ENCODE data around the gene RASGEF1C.

RASGEF1C gene

DNA sequence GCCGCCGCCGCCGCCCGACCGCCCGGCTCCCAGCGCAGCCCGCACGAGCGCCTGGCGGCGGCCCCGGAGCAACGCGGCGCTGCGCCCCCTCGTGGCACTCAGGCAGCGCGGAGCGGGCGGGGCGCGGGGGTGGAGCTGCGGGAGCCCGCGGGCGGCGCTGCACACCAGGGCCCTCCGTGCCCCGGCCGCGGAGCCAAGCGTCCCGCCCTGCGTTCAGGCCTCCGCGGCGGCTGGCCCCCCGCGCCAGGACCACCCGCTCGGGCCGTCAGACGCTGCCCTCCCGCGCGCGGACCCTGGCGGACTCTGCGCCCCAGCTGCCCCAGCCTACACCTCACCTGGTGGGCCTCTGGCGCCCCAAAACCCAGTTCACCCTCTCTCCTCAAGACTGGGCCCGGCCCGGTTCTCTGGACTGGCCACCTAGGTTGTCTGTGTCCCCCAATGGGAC is at the start of gene RASGEF1C:
RASGEF1C (minus strand) TSS at position 75 of the 445 bp plus-strand sequence. CDS start 71,159 bp downstream, outside the sequence.
- peak; percentile 70 for DNase-seq

DNA sequence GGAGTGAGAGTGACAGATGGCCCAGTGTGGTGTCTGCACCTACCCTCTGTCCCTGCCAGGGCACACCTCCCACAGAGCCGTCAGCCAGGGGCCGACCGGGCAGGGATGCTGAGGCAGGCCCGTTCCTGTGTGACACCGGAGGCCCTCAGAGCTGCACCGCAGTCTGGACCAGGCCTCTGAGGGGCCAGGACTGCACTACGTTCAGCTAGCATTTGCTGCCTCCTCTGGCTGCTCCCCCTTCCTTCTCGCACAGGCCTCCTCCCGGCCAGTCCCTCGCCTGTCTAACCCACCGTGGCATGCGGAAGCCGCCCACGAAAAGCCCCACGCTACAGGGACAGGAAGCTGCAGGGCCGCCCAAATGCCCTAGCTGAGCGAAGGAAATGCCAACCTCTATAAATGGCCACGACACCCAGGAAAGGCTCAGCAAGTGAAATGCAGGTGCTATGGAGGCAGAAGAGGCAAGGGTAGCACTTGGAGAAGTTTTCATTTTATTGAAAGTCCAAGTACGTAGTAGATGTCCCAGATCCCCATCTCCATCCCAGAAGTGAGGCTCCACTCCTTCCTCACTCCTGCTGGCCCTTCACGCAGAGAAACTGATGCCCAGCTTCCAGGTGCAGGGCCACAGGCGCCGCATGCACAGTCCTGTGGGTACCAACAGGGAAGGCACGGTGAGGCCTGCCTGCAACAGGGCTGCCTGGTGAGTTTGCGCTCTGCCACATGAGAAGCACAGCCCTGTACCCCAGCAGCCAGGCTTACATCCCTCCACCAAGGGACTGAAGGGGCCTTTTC is 44.2 kb upstream of the RASGEF1C start:
- no peak for DNase-seq

DNA sequence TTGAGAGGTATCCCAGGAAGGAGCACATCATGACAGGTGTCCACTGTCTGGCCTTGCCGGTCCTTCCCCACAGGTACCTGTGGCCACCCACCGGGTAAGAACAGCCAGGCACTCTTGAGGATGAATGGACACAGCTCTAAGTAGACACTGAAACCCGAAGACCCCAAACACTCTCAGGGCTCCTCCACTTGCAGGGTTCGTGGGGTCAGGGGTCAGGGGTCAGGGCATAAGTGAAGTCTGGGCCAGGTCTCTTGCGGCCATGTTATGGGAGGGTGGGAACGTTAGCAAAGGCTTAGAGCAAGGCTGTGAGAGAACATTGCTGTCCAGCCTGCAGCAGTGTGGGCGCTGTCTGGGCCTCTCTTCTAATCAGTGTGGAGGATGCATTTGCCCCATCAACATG is 42.9 kb upstream of the RASGEF1C start:
- no peak for DNase-seq

DNA sequence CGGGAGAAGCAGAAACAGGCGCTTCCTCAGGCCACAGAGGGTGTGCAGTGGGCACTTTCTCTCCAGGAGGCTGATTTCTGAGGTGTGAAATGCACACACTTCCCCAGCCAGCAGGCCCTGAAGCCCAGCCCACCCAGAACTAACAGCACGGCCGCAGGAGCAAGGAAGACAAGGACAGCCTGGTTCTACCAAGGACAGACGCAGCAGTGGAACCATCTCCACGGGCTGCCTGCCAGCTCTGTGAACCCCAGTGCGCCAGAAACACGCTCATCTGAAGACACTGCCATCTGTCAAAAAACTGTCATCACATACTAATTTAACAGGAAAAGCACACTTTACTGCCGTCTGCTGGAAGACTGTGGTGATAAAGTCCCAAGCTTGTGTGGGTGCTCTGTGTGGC is 42.1 kb upstream of the RASGEF1C start:
- DNase-seq: no peak

DNA sequence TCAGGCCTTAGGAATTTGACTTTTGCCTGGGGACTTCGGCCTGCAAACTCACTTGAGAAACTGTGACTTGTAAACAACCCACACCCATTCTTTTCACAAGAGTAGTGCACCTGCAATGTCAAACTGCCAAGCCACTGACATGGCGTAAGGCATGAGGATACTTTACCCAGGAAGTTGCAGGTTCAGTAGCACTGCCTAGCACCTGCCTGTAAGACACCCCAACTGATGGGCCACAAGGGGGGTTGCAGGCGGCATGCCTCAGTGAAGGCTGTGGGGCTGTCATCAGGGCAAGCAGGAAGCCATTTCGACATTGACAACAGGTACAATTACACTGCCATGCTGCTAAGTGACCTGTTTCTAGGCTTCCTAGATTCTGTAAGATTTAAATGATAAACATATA is 41.3 kb upstream of the RASGEF1C start:
- DNase-seq: no peak

DNA sequence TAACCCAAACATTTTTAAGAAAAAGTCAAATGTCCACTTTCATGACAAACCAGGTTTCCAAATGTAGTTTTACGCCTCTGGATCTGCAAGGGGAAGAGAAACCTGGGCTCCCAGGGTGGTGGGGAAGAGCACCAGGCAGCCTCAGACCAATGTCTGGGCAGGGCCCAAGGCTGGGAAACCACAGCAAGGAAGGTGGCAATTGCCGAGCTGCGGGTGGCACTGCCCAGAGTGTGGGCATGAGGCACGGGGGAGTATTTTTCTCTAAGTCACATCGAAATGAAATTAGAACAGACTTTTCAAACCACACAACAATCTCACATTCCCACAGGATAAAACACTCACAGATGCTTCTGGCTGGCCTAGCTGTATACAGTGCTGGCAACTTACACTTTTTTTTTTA is 32.6 kb upstream of the RASGEF1C start:
- DNase-seq: no peak

DNA sequence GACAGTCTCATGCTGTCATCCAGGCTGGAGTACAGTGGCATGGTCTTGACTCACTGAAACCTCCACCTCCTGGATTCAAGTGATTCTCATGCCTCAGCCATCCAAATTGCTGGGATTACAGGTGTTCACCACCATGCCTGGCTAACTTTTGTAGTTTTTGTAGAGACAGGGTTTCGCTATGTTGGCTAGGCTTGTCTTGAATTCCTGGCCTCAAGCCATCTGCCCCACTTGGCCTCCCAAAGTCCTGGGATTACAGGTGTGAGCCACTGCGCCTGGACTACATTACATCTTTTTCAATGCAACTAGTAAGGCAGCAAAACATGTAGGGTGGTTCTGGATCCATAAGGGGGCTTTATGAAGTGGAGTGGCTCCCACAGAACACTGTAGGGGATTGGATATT is 29.6 kb upstream of the RASGEF1C start:
- no peak for DNase-seq

DNA sequence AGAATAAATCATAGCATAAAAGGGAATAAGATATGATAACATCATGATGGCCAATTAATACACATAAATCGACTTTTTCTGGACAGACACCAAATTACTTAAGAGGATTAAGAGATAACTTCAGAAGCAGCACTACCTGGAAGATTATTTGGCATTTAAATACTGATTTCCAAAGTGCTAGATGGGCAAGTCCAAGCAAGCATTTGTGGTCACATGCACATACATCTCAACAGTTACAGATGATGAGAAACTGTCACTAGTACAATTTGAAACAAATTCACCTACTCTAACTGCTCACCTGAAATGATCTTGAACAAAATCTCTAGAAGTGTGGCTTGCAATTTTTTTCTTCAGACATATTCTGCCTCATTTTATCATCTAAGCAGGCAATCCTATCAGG is 26.8 kb upstream of the RASGEF1C start:
- no peak for DNase-seq

DNA sequence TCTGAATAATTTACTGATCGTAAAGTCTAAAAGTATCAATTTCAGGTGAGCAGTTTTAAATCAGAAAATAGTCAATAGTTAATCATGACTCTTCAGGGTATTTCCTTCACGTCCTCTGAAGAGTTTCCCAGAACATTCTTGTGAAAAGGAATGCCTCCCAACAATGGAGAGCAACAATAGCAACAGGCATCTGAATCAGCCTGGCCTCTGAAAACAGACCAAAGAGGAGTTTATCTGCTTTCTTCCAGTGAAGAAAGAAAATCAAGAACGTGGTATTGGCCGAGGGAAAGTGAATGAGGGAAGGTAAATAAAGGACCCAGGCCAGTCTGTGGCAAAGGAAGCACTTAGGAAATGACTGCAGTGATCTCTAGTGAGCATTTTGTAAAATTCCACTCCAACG is 26.1 kb upstream of the RASGEF1C start:
- DNase-seq: no peak

DNA sequence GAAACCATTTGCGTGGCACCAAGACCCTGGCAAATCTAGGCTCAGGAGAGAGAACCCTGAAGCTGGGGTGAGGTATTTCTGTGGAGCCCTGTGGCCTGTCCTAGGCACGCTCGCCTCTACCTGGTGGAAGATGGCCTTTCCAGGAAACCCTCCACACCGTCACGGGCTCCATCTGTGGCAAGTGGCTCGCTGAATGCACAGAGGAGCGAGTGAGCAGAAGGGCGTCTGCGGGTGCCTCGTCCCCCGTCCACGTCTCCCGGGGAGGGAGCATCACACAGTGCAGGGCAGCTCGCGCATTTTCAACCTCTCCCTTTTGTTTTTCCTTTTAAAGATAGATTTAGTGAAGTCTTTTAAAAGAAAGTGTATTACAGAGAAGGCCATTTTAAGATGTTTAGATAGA is 25.3 kb upstream of the RASGEF1C start:
- no peak for DNase-seq

DNA sequence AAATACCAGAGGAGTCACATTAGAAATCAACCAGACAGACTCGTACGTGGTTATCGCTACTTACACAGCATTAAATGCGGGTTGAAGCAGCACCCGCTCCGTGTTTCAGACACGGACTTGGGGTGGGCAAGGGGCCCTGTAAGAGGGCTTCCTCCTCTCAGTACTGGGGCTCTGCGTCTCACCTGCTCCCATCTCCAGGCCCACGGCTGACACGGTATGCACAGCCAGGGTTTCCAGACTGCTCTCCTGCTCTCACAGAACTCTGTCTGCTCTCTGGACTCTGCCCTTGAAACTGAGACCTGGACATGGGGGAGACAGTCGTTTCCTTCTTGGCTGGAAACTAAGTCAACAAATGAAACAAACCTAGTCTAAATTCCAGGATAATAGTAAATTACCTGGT is 24.7 kb upstream of the RASGEF1C start:
- DNase-seq: no peak

DNA sequence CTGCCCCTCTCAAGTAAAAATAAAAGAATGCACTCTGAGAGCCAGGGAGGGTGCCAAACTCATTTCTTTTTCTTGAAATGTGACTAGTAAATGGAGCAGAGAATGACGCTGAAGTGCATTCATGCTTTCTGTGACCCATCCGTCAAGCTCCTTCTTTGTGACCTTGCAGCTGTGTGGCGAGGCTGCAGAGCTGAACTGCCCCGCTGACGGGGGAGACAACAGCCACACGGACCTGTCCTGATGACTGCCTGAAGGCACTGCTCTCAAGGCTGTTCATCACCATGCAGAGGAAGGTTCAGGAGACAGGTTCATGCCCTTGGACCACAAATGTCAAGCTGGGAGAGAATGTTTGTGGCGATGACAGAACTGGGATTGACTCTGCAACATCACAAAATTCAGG is 21.0 kb upstream of the RASGEF1C start:
- DNase-seq: no peak

DNA sequence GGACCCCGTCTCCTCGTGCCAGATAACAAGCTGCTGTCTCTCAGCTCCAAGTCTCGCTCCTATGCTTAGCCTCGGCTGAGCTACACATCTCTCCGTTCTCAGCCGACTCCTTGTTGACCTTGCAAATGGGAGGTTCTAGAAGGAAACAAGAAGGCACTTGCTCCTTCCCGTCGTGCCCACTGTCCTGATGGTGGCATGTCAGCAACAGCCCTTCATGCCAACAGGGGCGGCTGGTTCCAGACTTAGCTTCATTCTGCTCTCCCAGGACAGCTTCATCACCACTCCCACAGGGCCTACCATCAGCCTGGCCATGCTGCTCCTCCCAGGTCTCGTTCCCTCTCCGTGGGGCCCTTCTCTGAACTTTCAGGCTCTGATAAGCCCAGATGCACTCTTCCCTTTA is 13.0 kb upstream of the RASGEF1C start:
- DNase-seq: no peak

DNA sequence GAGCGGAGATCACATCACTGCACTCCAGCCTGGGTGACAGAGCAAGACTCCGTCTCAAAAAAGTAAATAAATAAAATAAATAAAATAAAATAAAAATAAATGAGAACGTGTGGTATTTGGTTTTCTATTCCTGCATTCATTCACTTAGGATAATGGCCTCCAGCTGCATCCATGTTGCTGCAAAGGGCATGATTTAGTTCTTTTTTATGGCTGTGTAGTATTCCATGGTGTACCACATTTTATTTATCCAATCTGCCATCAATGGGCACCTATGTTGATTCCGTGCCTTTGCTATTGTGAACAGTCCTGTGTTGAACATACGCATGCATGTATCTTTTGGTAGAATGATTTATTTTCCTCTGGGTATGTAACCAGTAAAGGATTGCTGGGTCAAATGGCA is 8.8 kb upstream of the RASGEF1C start:
- no peak for DNase-seq

DNA sequence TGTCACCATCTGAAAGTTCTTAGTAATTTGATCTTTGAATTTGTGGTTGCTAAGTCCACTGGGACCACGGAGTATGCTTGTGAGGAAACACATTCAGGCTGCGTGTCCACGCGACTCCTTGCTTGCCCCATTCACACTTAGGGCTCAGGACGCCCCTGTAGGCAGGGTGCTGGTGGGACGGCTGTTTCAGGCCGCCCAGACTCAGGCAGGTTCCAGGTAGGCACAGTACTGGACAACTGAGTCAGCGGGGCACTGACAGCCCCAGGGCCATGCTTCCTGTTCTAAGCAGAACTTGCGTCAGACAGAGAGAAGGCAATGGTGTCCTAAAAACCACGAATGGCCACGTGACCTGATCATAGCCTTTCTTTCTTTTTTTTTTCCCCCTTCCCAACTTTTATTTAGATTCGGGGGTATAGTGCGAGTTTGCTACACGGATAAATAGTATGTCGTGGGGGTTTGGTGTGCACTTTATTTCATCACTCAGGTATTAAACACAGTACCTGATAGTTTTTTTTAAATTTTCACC is 7.7 kb upstream of the RASGEF1C start:
- DNase-seq: no peak

DNA sequence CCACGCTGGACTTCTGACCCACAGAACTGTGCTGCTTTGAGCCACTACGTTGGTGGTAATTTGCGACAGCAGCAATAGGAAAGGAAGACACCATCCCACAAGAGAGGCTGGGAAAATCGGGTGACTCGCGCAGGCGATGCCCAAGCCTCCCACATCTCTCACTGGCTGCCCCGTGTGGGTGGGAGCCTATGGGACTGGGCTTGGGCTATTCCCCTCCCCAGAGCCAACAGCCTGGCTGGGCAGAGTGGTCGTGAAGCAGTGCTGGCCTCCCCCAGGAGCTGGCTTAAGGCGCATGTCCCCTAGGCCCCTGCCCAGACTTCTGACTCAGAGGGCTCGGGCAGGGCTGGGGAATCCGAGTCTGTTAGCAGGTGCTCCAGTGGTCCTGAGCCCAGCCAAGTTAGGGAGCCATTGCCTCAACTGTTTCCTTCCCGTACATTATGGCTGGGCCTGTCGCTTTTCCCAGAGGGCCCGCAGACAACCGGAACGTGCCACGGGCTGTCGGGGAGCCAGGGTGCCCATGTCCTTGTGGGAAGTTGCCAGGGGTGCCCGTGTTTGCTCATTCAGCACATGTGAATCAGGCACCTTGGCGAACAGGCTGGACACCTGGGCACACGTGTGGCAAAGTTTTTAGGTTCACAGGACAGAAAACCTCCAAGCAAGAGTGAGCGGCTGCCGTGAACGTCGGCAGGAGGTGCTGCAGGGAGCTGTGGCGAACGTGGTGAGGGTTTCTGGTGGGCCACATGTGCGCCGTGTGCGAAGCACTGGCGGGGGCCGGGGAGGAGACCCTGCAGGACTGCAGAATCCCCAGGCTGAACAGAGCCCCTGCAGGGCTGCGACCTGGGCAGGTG is 7.0 kb upstream of the RASGEF1C start:
- no peak for DNase-seq

DNA sequence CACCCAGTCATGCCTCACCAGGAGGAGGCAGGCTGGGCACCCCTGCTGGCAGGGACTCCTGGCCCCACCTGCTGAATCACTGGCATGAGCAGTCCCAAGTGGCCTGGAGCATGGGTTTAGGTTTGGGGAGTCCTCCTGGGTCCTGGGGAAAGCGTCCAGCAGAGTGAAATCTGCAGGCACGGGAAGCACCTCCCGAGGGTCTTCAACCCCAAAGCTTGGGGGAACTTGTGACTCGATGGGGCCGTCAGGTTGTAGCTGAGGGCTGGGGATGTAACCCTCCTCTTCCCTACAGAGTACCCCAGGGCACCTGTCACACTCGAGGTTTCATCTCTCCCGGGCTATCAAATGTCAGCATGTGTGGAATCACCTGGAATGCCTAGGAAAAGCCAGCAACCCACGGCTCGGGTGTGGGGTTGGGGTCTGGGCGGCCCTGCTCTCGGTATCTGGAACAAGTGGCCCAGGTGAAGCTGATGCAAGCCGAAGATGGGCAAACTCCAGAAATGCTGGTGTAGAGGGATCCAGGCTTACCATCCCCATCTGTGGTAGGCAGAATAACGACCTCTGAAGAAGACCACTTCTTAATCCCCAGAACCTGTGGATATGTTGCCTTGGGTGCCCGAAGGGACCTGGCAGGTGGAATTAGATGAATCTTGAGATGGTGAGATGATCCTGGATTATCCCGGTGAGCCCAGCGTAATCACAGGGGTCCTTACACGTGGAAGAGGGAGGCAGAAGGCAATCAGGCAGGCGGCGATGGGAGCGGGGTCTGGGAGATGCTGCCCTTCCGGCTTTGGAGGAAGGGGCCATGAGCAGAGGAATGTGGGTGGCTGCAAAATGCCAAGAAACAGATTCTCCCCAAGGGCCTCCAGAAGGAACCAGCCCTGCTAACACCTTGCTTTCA is 6.1 kb upstream of the RASGEF1C start:
- DNase-seq: no peak

DNA sequence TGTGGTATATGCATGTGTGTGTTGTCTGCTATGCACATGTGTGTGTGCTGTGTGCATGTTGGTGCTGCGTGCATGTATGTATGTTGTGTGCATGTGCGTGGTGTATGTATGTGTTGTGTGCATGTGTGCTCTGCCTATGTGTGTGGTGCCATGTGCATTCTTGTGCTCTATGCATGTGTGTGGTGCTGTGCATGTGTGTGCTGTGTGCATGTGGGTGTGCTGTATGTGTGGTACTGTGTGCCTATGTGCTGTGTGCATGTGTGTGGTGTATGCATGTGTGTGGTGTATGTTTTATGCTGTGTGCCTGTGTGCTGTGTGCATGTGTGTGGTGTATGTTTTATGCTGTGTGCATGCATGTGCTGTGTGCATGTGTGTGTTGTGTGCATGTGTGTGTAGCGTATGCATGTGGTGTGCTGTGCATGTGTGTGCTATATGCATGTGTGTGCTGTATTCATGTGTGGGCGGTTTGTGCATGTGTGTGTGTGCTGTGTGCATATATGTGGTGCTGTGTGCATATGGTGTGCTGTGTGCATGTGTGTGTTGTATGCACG is 4.7 kb upstream of the RASGEF1C start:
- DNase-seq: no peak

DNA sequence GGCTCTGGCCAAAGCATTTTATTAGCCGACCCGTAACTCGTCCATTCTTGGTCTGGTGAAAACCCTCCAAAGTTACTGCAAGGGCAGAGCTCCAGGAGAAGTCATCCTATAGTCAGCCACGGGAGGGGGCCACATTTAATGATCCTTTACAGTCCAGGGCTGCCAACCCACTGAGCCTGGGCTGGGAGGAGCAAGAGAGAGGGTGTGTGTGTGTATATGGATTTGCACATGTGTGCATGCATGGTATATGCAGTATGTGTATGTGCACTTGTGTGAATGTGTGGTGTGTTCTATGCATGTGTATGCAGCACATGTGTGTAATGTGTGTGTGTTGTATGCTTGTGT is 4.2 kb upstream of the RASGEF1C start:
- no peak for DNase-seq

DNA sequence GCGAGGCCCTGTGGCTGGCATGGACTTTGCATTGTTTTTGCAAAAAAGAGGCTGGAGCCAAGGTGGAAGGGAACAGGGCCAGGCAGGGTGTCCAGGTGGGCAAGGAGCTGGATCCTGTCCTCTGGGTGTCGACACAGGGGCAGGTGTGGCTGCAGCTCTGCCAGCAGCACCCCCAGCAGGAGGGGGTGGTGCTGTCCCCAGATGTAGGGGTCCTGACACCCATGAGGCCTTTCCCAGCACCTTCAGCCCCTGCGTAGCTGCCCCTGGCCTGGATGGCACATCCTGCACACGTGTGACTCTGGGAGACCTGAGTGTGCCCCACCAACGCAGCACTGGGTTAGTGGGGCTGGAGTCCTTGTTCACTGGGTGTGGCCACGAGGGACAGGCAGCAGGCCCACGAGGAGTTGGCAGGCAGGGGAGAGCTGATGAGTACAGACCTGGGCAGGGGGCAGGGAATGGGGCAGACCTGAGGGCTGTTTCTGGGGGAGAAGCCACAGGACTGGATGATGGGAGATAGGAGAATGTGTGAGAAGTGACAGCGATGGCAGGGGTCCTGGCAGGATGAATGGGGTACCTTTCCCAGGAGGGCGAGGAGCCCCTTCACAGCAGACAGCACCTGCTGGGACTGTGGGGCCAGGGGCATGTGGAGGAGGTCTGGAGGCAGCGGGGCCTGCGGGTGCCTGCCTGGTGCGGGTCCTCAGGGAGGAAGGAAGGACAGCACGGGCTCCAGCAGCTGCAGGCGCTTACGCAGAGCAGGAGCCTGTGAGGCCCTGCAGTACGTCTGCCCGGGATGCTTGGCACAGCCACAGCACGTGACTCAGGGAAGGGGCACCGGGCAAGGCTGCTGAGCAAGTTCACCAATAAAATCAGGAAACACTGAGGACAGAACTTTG is 3.6 kb upstream of the RASGEF1C start:
- no peak for DNase-seq

DNA sequence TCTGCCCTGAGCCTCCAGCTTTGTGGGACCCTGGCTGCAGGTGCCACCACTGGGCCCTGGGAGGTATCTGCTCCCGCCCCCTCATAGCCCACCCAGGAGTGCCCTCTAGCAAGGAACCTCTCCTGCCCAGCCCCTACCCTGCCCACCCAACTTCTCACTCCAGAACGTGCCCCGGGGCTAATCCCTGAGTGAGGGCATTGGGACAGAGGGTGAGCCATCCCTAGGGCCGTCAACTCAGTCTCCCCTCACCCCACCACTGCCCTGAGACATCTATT is 2.7 kb upstream of the RASGEF1C start:
- no peak for DNase-seq

Measured in left hindlimb (tissue), 1 donor.